ENCODE data around the gene EPHB3. TPM values are rescaled to one million over a fixed set of nuclear protein-coding genes. Genes with fewer than 3 reads are reported as not detected.

Gene EPHB3
- total RNA-seq, 1 experiment from 2014 or later = not detected

- DNase-seq (ENCODE audit: extremely low read depth, low read depth) = no peak
Observed at GRCh38 chr3:184596233-184596632, 34.6 kb downstream of the EPHB3 start.

GRCh38 chr3:184596886-184597575 is 35.4 kb downstream of the EPHB3 start:
- DNase-seq (ENCODE audit: extremely low read depth, low read depth) = no peak

GRCh38 chr3:184597829-184598573 is 36.4 kb downstream of the EPHB3 start:
- DNase-seq (ENCODE audit: extremely low read depth, low read depth) = no peak

- DNase-seq (ENCODE audit: extremely low read depth, low read depth) = no peak
Observed at GRCh38 chr3:184598574-184598927, 37.0 kb downstream of the EPHB3 start.

GRCh38 chr3:184599143-184599542 is 37.6 kb downstream of the EPHB3 start:
- DNase-seq (ENCODE audit: extremely low read depth, low read depth) = no peak

GRCh38 chr3:184600685-184601377 is 39.2 kb downstream of the EPHB3 start:
- no peak for DNase-seq (ENCODE audit: extremely low read depth, low read depth)

- no peak for DNase-seq (ENCODE audit: extremely low read depth, low read depth)
Observed at GRCh38 chr3:184601576-184602371, 40.2 kb downstream of the EPHB3 start.

- DNase-seq (ENCODE audit: extremely low read depth, low read depth) = no peak
Observed at GRCh38 chr3:184602372-184603150, 41.0 kb downstream of the EPHB3 start.

GRCh38 chr3:184603151-184604030 is 41.8 kb downstream of the EPHB3 start:
- no peak for DNase-seq (ENCODE audit: extremely low read depth, low read depth)

GRCh38 chr3:184604039-184604601 is 42.5 kb downstream of the EPHB3 start:
- DNase-seq (ENCODE audit: extremely low read depth, low read depth) = no peak

GRCh38 chr3:184604615-184605290 is 43.2 kb downstream of the EPHB3 start:
- DNase-seq (ENCODE audit: extremely low read depth, low read depth) = no peak

- DNase-seq (ENCODE audit: extremely low read depth, low read depth) = no peak
Observed at GRCh38 chr3:184608209-184608608, 46.6 kb downstream of the EPHB3 start.

GRCh38 chr3:184609476-184610244 is 48.1 kb downstream of the EPHB3 start:
- no peak for DNase-seq (ENCODE audit: extremely low read depth, low read depth)

- no peak for DNase-seq (ENCODE audit: extremely low read depth, low read depth)
Observed at GRCh38 chr3:184610245-184610871, 48.8 kb downstream of the EPHB3 start.

- DNase-seq (ENCODE audit: extremely low read depth, low read depth) = no peak
Observed at GRCh38 chr3:184611607-184612281, 50.2 kb downstream of the EPHB3 start.

- DNase-seq (ENCODE audit: extremely low read depth, low read depth) = no peak
Observed at GRCh38 chr3:184615396-184615795, 53.8 kb downstream of the EPHB3 start.

Measured in NCI-H460 (cell line).